NB4 (cell line): ENCODE results near the gene DTNB.

Experiments used
- MAX ChIP-seq: IDR thresholded peaks from 2 replicates; pipeline ENCODE4 v1.6.1; 2011; ENCODE audit warnings: low read depth, low read length
- POLR2A ChIP-seq: IDR thresholded peaks from 2 replicates; pipeline ENCODE4 v1.6.1; 2011; ENCODE audit warnings: mild to moderate bottlenecking; ENCODE audit not compliant: insufficient read length; ENCODE audit errors: extremely low read depth
- TF ChIP-seq, protein P1 (sequence below): IDR thresholded peaks from one replicate; pipeline ENCODE4 v1.5.1; 2012; ENCODE audit warnings: low read depth, low read length

DNA sequence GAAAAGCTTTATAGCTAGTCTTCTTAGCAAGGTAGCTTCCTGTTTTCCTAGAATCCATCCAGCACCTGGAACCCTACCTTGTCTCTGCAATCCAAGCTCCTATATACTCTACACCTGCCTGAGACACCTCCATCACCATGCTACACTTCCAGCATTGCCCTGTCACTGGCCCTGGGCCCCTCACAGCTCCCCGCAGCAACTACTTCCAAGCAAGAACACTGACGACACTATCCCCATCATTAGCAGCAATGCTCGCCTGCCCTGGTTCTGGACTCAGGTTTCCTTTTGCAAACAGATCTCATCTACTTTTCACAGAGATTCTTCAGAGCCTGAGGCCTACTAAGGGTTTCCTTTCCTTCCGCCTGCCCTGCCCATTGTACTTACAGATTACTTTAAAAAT lies 121.1 kb downstream of the DTNB start:
- TF ChIP-seq, protein P1, sequence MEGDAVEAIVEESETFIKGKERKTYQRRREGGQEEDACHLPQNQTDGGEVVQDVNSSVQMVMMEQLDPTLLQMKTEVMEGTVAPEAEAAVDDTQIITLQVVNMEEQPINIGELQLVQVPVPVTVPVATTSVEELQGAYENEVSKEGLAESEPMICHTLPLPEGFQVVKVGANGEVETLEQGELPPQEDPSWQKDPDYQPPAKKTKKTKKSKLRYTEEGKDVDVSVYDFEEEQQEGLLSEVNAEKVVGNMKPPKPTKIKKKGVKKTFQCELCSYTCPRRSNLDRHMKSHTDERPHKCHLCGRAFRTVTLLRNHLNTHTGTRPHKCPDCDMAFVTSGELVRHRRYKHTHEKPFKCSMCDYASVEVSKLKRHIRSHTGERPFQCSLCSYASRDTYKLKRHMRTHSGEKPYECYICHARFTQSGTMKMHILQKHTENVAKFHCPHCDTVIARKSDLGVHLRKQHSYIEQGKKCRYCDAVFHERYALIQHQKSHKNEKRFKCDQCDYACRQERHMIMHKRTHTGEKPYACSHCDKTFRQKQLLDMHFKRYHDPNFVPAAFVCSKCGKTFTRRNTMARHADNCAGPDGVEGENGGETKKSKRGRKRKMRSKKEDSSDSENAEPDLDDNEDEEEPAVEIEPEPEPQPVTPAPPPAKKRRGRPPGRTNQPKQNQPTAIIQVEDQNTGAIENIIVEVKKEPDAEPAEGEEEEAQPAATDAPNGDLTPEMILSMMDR, result no peak
- no peak for TF ChIP-seq POLR2A
- no peak for TF ChIP-seq MAX
